ENCODE results near the gene DLX4.

Gene DLX4

DNA sequence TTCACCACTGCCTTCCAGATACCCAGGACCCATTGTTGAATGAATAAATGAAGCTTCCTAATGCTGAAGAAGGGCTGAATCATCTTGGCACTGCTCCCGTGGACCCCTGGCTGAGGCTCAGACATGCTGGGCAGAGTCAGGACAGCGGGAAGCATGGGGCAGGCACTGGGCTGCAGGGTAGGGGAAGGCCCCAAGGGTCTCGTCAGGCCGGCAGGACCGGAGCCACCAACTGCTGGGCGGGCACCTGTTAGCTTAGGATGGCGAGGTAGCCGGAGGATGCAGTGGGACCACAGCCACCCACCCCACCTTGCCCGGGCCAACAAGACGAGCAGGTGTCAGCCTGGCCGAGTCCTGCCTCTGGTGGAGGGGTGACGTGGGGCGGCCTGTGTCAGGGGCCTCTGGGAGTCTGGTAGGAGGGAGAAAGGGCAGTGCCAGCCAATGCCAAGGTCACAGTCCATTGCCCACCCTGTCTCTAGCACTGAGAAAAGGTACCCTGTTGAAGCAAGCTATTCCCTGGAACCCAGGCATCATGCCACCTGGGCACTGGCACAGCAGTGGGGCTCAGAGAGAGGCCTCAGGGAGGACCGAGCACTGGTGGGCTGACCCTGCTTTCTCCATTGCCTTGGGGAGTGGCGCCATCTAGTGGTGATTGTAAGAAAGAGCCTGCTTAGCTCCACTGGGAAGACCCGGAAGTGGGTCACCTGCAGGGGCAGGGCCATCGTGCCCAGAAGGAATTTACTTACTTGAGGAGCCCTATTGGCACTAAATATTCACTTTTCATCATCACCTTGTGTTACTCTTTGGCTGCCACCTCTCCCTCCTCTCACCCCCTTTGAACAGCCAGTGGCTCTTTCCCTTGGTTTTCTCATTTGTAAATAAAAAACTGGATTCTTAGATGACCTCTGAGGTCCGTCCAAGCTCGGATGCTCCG is 29.0 kb downstream of the DLX4 start:
- peak; percentile 33 for DNase-seq (ENCODE audit: low read depth, low spot score)
- H3K27ac ChIP-seq, result no peak overlapping the region

DNA sequence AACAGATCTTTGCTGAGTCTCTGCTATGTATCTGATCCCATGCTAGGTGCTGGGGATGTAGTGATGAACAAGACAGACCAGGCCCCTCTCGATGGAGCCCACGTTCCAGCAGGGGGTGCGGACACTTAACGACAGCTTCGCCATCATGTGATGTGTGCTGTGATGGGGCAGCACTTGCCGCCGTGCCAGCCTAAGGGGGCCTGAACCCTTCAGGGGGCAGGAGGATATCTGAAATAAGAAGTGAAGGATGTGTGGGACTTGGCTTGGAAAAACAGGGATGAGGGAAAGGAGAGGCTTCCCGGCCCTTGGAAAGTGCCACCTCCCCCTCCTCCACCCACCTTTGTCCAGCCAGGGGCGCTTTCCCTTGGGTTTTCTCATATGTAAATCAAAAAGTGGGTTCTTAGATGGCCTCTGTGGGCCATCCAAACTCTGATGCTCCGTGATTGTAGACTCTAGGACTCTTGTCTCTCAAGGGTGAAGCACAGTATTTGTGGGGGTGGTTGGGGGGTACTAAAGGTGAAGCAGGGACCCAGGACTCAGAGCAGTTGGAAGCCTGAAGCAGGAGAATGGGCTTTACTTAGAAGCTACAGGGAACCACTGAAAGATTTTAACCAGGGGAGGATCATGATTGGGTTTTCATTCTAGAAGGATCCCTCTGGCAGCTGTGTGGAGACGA is 30.0 kb downstream of the DLX4 start:
- DNase-seq (ENCODE audit: low read depth, low spot score), result no peak
- no peak overlapping the region for H3K27ac ChIP-seq

DNA sequence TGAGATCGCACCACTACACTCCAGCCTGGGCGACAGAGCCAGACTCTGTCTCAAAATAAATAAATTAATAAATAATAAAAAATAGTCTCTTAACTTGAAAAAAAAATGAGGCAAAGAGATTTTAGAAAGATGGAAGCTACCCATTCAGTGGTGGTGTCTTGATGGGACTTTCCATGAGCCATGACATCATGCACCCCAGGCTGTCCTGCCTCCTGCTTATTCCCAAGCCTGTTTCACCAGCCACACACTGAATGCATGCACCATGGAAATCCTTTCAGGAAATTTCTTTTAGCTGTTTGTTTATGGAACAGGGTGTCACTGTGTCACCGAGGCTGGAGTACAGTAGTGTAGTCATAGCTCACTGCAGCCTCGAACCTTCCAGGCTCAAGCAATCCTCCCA is 34.9 kb downstream of the DLX4 start:
- H3K27ac ChIP-seq, result no peak overlapping the region
- DNase-seq (ENCODE audit: low read depth, low spot score), result no peak

DNA sequence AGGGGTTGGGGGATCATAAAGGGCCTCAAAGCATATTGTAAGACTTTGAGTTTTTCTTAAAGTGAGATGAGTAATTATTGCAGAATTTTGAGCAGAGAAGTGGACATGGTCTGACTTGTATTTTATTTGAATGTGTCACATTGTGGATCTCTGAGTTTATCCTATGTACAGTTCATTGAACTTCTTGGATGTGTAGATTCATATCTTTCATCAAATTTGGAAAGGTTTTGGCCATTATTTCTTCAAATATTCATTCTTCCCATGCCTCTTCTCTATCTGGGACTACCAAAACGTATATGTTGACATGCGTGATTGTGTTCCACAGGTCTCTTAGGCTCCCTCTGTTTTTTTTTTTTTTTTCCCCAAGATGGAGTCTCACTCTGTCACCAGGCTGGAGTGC is 40.3 kb downstream of the DLX4 start:
- H3K27ac ChIP-seq, result no peak overlapping the region
- no peak for DNase-seq (ENCODE audit: low read depth, low spot score)

DNA sequence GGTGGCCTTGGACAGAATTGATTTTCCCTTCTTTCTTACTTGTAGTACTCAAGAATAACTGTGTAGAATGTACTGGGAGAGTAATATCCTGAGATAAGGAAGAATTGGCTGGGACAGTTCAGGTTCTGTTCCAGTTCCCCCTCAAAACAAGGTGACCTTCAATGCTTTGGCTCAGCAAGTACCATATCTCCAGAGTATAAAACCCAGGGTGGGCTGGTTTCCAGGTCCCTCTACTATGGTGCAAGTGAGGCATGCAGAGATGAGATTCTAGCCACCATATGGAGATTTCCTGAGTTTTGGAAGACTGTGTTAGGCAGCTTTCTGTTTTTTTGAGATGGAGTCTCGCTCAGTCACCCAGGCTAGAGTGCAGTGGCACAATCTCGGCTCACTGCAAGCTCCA is 44.1 kb downstream of the DLX4 start:
- no peak for DNase-seq (ENCODE audit: low read depth, low spot score)
- no peak overlapping the region for H3K27ac ChIP-seq

DNA sequence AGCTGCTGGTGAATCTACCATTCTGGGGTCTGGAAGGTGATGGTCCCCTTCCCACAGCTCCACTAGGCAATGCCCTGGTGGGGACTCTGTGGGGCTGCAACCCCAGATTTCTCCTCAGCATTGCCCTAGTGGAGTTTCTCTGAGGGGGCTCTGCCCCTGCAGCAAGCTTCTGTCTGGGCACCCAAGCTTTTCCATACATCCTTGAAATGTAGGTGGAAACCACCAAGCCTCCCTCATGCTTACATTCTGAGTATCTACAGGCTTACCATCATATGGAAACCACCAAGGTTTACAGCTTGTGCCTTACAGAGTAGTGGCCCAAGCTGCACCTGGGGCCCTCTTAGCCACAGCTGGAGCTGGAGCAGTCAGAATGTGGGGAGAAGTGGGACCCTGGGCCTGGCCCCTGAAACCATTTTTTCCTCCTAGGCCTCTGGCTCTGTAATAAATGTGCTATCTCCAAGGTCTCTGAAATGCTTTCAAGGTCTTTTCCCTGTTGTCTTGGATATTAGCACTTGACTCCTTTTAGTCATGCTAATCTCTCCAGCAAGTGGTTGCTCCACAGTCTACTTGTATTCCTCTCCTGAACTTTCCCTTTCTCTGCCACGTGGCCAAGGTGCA is 45.6 kb downstream of the DLX4 start:
- no peak for DNase-seq (ENCODE audit: low read depth, low spot score)
- H3K27ac ChIP-seq, result no peak overlapping the region

DNA sequence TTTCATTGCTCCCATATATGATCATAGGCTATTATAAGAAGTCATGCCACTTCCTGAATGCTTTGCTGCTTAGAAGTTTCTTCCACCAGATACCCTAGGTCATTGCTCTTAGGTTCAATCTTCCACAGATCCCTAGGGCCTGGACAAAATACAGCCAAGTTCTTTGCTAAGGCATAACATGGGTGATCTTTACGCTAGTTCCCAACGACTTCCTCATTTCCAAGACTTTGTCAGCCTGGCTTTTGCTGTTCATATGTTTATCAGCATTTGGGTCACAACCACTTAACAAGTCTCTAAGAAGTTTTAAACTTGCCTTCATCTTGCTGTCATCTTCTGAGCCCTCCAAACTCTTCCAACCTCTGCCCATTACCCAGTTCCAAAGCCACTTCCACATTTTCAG is 46.2 kb downstream of the DLX4 start:
- DNase-seq (ENCODE audit: low read depth, low spot score), result no peak

DNA sequence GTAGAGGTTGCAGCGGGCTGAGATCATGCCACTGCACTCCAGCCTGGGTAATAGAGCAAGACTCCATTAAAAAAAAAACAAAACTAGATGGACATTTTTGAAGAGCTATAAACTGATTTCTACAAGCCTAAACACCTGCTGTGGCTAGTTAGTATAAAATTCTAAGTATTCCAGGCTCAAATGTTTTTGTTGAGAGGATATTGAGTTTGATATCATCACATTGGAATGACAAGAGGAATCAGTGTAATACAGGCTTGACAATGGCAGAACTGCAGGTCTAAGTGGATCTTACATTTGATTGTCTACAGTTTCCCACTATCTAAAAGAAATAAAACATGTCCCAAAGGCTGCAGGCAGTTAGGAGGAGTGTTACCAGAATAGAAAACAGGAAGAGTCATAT is 49.9 kb downstream of the DLX4 start:
- no peak for DNase-seq (ENCODE audit: low read depth, low spot score)
- no peak overlapping the region for H3K27ac ChIP-seq

More for the DNA sequence above, 46.2 kb downstream of the DLX4 start:
- H3K27ac ChIP-seq, result no peak overlapping the region

DNA sequence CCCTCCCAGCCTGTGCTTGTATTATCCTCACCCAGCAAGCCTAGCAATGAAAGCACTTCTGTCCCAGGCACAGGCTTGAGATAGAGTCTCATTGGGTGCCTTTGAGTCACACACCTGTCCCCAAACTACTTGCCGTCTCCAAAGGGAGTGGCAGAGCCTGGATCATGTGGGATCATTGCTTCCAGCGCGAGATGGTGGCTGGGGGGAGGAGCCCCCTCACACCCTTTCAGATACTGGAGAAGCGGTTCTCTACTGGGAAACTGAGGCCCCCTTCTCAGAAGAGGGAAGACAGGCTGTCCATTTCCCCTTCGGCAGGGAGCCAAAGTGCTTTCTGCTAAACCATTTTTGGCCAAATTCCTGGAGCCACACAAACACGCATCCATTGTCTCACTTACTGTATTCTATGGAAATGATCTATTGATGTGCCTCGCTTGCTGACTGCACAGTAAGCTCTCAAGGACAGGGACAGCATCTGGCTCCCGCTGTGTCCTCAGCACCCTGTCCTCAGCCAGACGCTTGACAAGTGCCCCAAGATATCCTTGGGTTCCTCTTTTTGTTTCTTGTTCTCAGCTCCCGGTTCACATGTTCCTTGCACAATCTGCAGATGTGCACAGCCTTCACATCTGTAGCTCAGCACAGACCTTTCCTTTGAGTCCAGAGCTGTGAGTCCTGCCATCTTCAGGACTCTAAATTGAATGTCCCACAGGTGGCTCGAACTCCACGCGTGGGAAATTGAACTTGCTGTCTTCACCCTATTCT is 52.0 kb downstream of the DLX4 start:
- H3K27ac ChIP-seq, result no peak overlapping the region
- no peak for DNase-seq (ENCODE audit: low read depth, low spot score)

DNA sequence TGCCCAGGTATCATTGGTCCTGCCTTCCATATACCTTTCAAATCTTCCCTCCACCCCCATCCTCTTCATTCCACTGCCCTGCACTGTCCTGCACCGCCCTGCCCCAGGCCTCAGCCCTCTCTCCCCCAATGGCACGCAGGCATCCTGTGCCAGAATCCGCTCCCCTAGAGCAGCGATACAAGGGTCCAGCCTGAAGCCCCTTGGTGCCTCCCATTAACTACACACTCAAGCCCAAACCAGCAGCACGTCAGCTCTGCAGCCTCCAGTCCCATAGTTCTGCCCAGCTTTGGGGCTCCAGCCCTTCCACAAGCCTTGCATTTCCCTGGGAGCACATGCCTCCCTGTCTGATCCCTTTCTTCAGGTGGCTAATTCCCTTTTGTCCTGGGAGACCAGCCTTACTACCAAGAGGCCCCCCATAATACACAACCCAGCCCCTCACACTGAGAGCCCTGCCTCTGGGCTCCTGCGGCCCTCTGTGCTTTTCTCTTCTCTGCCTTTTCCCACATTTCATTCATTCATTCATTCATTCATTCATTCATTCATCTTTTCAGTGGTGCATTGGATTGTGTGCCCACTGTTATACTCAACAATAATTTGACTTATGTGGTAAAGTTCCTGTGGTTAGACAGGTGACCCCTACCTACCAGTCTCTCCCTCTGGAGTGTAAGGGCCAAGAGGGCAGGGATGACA is 52.8 kb downstream of the DLX4 start:
- DNase-seq (ENCODE audit: low read depth, low spot score), result no peak
- no peak overlapping the region for H3K27ac ChIP-seq

DNA sequence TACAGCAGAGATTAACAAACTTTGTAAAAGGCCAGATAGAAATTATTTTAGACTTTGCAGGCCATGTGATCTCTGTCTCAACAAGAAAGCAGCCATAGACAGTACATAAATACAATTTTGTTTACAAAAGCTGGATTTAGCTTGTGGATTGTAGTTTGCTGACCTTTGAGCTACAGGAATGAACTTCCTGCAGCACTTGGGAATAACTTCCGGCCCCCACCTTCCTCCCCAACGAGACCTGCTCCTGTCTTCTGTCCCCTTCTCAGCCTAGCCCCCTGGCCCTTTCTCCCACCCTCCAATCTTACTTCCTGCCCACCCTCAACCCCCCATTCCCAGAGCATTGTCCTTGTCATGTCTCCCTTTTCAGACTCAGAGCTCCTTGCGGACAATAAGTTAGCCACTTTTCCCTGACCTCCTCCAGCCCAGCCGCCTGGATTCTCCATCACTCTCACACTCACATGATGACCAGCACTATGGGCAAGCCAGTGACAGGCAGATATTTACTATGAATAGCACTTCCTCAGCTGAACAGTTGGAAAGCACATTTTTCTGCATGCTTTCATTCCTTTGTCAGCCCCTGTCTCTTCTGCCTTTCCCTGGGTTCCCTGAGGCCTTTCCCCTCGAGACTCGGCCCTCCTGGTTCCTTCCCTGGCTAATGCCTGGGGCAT is 53.6 kb downstream of the DLX4 start:
- no peak overlapping the region for H3K27ac ChIP-seq
- no peak for DNase-seq (ENCODE audit: low read depth, low spot score)

DNA sequence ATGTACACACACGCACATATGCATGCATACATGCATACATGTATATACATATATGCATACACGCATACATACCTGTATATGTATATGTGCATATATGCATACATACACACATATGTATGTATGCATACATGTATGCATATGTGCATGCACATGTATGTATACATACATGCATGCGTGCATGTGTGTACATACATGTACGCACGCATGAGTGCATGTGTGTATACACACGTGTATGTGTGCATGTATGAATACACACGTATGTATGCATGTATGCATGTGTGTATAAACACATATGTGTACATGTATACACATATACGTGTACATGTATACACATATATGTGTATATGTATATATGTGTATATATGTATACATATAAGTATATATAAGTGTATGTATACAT is 54.5 kb downstream of the DLX4 start:
- H3K27ac ChIP-seq, result no peak overlapping the region
- DNase-seq (ENCODE audit: low read depth, low spot score), result no peak
